ENCODE results near the gene OLR1.

DNA sequence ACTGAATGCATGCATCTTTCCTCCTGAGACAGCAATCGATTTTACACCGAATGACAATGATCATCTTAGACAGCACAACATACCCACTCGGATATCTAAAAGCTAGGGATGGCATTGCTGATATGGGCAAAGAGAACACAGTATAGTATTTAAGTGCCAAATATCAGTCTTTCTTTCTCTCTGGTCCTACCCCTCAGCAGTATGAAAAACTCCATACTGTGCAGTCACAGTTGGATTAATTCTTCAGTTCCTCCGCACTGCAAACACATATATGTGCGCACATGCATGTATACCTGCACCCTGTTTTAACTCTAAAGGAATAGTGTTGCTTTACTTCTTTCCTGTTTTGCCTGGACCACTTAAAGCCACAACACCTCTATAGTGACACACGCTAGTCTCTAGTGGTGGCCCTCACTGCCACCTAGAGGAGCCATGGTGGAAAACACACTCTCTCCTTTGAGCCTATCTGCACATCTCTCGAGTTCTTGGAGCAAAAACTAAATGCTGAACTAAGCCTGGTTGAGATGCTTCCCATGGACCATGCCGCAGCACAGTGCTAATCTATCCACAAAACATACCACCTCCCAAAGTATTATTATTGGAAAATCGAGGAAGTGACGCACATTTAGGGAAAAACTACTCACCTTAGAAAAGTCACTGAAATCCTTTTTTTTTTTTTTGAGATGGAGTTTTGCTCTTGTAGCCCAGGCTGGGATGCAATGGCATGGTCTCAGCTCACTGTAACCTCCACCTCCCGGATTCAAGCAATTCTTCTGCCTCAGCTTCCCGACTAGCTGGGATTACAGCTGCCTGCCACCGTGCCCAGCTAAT lies 18.8 kb upstream of the OLR1 start:
- TF ChIP-seq, protein P1, sequence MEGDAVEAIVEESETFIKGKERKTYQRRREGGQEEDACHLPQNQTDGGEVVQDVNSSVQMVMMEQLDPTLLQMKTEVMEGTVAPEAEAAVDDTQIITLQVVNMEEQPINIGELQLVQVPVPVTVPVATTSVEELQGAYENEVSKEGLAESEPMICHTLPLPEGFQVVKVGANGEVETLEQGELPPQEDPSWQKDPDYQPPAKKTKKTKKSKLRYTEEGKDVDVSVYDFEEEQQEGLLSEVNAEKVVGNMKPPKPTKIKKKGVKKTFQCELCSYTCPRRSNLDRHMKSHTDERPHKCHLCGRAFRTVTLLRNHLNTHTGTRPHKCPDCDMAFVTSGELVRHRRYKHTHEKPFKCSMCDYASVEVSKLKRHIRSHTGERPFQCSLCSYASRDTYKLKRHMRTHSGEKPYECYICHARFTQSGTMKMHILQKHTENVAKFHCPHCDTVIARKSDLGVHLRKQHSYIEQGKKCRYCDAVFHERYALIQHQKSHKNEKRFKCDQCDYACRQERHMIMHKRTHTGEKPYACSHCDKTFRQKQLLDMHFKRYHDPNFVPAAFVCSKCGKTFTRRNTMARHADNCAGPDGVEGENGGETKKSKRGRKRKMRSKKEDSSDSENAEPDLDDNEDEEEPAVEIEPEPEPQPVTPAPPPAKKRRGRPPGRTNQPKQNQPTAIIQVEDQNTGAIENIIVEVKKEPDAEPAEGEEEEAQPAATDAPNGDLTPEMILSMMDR (IDR thresholded peaks at IDR 0.05): no peak
- TF ChIP-seq POLR2A (IDR thresholded peaks at IDR 0.05): no peak

Data from lower leg skin (tissue), 3 donors.